ENCODE measurements around the gene ATXN1. TPM values are rescaled to one million over a fixed set of nuclear protein-coding genes. Genes with fewer than 3 reads are reported as not detected.

The ATXN1 gene
- total RNA-seq, 1 experiment from 2014 or later, result 7.6 TPM

DNA sequence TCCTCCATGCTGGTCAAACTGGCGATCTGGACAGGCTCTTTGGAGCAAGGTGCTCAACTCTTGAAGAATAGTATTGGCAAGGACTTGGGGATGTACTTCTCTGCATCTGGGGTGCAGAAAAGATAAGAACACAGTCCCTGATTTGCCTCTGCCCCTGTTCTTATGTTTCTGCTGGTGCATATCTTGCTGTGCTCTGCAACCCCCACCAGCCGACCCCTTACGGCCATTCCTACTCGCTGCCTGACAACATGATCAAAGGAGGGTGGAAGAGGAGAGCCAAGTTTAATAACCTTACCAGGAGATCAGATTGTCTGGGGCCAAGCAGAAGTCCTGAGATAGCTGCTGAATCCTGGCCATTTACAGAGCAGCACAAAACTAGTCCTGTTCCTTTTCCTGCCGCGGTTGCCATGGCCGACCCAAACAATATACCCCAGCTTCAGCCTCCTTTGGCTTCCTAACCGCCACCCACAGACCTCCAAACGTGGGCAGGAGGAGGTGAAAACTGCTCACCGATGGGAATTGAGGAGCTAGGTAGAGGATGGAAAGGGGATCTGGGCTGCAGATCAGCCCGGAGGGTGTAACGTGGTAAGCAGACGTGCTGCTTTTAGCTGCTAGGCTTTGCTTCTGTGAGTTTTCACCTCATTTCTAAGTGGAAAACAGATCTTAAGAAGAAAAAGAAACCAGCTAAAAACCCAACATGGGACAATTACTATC lies 60.9 kb downstream of the ATXN1 start:
- H3K4me3 ChIP-seq (ENCODE audit: insufficient read depth, low read depth, low read length), result no peak overlapping the region
- no peak for DNase-seq
- no peaks in the 10 kb centered on the region for H3K36me3 ChIP-seq (replicated peaks; ENCODE audit: control insufficient read depth, insufficient read depth, low read length)
- H3K27me3 ChIP-seq (ENCODE audit: control insufficient read depth, insufficient read depth, low read length), result no peaks in the 10 kb centered on the region

DNA sequence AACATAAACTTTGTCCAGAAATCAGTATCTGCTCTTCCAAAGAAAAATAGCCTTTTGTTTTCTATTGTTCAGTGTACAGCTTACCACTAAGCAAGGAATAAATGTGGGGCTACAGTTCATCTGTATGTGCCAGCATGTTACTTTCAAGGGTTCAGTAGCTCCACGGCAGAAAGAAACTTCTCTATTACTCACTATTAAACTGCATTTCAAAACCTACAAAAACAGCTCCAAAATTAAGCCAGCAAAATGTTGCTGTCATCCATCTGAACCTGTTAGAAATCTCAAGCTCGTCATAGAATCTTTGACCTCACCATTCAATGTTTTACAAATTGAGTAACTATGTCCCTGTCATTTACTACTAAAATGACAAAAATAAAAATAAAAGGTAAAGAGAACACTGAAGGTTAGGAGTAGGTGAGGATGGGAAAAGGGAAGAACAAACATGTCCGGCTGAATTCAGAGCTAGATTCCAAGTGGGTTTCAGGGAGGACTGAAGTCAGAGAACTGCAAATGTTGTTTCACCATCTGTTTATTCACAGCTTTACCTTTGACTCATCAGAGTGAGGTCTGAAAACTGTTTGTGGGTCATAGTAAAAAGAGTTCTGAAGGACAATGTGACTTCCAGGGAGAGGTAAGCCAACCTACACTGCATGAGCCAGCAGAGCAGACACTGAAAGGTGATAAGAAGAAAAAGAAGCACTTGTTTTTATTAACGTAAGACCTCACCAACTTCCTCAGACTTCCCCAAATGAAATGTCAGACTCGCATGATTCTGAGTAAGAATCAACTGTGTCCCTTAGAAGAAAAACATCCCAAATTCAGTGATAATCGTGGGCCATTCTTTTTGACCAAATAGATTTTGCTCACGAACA lies 62.0 kb downstream of the ATXN1 start:
- Histone ChIP-seq H3K36me3 (replicated peaks; ENCODE audit: control insufficient read depth, insufficient read depth, low read length) (no peaks in the 10 kb centered on the region), H3K4me3 (ENCODE audit: insufficient read depth, low read depth, low read length) (no peak overlapping the region), H3K27me3 (ENCODE audit: control insufficient read depth, insufficient read depth, low read length) (no peaks in the 10 kb centered on the region)
- no peak for DNase-seq

DNA sequence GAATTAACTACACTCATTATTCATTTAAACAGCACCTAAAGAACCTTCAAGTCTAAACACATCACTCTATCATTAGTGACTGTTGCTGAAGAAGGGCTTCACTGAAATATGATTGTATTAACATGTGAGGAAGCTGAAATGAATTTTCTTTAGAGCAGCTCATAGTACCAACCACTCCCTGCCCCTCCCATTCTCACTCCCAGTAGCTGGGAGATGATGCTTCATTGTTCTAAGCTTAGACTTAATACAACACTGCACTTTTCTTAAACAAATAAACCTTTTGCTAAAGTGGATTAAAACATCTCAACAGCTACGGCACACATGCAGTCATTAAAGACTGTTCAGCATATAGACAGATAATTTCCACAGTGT lies 63.1 kb downstream of the ATXN1 start:
- no peaks in the 10 kb centered on the region for H3K27me3 ChIP-seq (ENCODE audit: control insufficient read depth, insufficient read depth, low read length)
- H3K4me3 ChIP-seq (ENCODE audit: insufficient read depth, low read depth, low read length), result no peak overlapping the region
- no peaks in the 10 kb centered on the region for H3K36me3 ChIP-seq (replicated peaks; ENCODE audit: control insufficient read depth, insufficient read depth, low read length)
- no peak for DNase-seq

DNA sequence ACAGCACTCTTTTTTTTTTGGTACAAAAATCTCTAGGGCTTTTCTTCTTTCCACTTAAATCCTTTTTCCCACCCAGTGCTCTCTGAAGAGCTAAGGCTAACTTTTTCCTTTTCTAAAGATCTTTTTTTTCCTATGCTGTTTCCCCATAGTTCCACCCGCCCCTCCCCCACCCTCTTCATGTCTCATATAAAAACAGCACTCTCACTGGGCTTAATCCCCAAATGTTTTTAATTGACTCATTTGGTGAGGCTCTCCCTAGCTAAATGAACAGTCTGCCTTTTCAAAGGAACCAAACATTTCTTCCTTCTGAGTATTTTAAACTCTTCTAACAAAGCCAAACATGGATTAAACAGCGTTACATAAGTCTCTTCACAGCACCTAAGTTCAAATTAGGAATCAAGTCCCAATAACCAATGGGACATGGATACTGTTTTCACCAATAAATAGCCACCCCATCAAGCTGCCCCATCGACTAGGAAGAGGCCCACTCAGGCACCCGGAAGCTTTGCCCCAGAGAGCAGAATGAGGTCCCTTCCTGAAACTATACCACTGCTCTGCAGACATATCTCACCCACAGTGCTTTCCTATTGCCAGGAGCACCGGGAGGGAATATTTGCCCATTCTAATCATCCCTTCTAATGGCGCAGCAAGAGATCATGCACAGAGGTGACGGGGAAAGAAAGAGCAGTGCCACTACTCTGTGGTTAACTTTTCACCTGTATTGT lies 63.7 kb downstream of the ATXN1 start:
- H3K27me3 ChIP-seq (ENCODE audit: control insufficient read depth, insufficient read depth, low read length), result no peaks in the 10 kb centered on the region

DNA sequence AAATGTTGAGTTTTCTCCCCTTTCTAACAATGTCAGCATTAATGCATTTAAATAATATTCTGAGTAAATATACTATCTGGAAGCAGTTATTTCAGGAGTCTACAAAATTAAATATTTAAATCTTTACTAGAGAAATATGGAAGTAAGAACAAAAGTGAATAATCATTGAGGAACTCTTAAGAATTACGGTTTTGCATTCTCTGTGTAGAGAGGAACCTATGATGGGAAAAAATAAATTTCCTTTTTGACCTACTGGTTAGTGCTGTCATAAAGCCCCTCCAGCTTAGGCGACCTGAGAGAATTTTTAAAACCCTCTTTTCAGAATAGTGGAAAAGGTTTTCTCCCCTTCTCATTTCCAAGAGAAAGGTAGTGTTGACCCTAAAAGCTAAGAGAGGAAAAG lies 64.8 kb downstream of the ATXN1 start:
- DNase-seq, result no peak
- Histone ChIP-seq H3K4me3 (ENCODE audit: insufficient read depth, low read depth, low read length) (no peak overlapping the region), H3K27me3 (ENCODE audit: control insufficient read depth, insufficient read depth, low read length) (no peaks in the 10 kb centered on the region), H3K36me3 (replicated peaks; ENCODE audit: control insufficient read depth, insufficient read depth, low read length) (no peaks in the 10 kb centered on the region)

More for the DNA sequence above, 63.7 kb downstream of the ATXN1 start:
- no peak for DNase-seq
- no peaks in the 10 kb centered on the region for H3K36me3 ChIP-seq (replicated peaks; ENCODE audit: control insufficient read depth, insufficient read depth, low read length)
- H3K4me3 ChIP-seq (ENCODE audit: insufficient read depth, low read depth, low read length), result no peak overlapping the region

DNA sequence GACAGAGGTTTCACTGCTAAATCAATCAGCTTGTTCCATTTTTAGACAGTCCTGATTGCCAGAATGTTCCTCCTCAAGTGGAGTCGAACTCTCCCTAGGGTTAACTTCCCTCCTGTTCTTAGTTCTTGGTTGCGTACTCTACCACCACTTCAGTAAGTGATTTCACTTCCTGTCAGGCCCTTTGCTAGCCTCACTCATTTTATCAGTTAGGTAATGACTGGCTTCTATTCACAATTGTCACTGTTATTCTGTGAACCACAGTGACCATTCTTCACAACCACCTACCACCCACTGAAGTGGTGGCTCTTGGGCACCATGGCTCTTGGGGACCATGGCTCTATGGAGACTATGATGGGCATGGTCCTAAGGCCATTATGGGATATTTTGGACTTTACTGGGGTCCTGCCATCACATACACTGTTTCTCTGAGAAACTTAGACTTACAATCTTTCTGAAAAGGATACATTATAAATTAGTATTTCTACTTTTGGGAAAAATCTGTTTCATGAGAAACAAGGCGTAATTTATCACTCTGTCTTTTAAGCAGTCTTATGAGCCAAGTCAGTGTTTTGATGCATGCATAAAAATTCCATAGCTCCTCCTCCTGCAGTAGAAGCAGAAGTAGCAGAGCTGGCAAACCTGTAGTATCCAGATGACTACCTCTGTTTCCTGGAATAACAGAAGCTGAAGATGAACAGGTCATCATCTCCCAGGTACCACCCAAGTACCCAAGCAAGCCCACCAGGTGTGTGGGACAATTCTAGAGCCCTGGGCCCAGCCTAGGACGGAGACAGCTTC lies 66.3 kb downstream of the ATXN1 start:
- no peak for DNase-seq
- no peaks in the 10 kb centered on the region for H3K27me3 ChIP-seq (ENCODE audit: control insufficient read depth, insufficient read depth, low read length)
- no peaks in the 10 kb centered on the region for H3K36me3 ChIP-seq (replicated peaks; ENCODE audit: control insufficient read depth, insufficient read depth, low read length)
- no peak overlapping the region for H3K4me3 ChIP-seq (ENCODE audit: insufficient read depth, low read depth, low read length)

DNA sequence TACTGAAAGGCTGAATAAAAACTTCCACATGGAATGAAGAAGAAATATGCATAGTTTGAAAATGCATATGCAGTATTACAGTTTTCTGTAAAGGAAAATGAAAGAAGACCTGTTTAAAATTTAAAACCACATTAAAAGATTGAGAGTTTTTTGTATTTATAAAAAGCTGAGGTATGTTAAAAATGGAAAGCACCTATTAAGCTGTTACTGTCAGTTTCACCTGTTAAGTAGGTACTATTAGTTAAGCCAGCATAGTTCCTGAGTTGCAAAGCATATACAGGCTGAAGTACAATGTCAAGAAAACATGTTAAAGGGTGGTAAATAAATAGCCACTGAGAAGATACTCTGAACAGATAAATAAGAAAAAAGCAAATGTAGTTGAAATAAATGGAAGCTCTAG lies 69.9 kb downstream of the ATXN1 start:
- H3K36me3 ChIP-seq (replicated peaks; ENCODE audit: control insufficient read depth, insufficient read depth, low read length), result no peaks in the 10 kb centered on the region
- H3K27me3 ChIP-seq (ENCODE audit: control insufficient read depth, insufficient read depth, low read length), result no peaks in the 10 kb centered on the region
- no peak for DNase-seq
- no peak overlapping the region for H3K4me3 ChIP-seq (ENCODE audit: insufficient read depth, low read depth, low read length)

DNA sequence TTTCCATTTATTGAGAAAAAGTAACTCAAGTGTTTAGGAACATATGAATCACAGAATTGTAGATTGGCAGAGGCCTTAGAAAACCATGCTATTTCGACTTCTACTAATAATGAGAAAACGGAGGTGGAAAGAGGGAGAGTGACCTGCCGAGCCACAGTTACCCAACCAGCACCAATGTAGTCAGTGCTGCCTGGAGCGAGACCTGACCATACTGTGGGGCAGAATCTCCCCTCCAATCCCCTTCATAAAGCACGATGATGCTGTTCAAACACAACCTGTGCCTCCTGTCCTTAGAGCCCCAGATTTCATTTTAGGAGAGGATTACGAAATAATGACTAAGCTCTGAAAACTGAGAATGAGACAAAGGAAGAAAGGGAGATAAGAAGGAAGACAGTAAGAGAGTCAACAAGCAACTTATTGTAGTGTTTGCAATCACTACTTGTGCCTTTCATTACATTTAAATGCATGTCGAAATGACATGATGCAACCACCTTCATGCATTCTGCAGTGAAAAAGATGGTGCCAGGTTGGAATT lies 70.6 kb downstream of the ATXN1 start:
- no peak for DNase-seq
- no peaks in the 10 kb centered on the region for H3K27me3 ChIP-seq (ENCODE audit: control insufficient read depth, insufficient read depth, low read length)
- H3K4me3 ChIP-seq (ENCODE audit: insufficient read depth, low read depth, low read length), result no peak overlapping the region
- no peaks in the 10 kb centered on the region for H3K36me3 ChIP-seq (replicated peaks; ENCODE audit: control insufficient read depth, insufficient read depth, low read length)

DNA sequence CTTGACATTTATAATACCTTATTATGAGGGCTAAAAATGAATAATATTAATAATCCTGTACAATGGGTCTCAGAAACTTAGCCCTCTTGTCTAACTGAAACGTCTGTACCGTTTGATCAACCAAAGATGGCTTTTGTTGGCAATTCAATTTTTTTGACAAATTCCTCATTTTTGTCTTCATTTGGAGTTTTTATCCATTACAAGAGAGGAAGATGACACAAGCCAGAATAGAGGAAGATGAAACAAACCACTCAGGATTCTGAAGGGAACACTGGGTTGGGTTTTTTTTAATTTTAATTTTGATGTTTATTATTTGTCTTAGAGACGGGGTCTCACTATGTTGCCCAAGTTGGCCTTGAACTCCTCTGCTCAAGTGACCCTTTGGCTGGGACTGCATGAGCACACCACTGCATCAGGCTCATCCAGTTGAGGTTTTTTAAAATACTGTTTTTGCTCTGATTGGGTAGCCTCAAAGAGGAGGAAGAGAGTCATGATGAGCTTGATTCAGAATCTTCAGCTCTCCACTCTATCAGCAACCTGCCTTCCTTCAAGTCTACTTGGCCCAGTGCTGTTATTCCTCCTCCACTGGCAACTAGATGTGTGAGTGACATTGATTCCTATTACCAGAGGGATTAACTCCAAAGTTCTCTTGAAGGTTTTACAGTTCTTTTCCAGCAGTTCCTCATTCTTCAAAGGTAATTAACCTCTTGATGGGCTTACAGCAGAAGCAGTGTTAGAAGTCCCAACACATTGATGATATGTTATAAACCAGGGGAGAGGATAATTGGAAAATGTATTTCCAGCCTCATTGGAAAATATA lies 71.3 kb downstream of the ATXN1 start:
- Histone ChIP-seq H3K4me3 (ENCODE audit: insufficient read depth, low read depth, low read length) (no peak overlapping the region), H3K36me3 (replicated peaks; ENCODE audit: control insufficient read depth, insufficient read depth, low read length) (no peaks in the 10 kb centered on the region), H3K27me3 (ENCODE audit: control insufficient read depth, insufficient read depth, low read length) (no peaks in the 10 kb centered on the region)
- DNase-seq, result no peak

DNA sequence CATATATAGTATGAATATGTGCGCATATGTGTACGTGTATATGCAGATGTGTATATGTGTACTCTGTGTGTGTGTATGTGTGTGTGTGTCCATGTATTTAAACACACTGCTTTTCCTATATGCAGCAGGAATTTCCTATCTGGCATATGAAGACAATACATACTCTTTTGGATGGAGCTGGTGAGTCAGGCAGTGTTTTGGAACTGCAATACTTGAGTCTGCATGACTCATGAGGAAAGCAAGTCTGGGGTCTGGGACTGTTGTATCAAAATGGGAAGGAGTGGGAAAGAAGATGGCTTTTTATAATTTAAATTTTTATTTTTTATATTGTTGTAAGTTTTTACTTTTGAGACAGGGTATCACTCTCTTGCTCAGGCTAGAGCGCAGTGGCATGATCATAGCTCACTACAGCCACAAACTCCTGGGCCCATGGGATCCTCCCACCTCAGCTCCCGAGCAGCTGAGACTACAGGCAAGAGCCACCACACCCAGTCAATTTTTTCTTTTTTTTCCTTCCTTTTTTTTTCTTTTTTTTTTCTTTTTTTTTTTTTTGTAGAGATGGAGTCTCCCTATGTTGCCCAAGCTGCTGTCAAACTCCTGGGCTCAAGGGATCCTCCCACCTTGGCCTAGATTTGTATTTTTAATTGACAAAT lies 72.2 kb downstream of the ATXN1 start:
- H3K27me3 ChIP-seq (ENCODE audit: control insufficient read depth, insufficient read depth, low read length), result no peaks in the 10 kb centered on the region
- no peak overlapping the region for H3K4me3 ChIP-seq (ENCODE audit: insufficient read depth, low read depth, low read length)
- H3K36me3 ChIP-seq (replicated peaks; ENCODE audit: control insufficient read depth, insufficient read depth, low read length), result no peaks in the 10 kb centered on the region
- no peak for DNase-seq

DNA sequence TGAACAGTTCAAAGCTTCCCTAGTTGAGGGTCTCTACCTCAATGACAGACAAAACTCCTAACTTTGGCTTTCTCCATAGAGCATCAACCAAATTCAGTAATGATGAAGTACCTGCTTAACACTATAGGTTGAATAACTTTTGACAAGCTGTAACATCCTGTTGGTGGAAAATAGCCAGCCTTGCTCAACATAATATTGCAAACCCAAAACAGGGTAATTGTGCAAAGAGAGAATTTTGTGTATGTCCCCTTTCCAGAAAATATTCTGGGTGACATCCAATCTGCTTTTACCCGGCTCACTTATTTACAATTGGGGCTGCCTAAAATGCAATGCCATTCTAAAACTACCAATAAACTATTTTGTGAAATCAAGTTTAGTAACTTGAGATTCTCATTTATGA lies 72.8 kb downstream of the ATXN1 start:
- Histone ChIP-seq H3K4me3 (ENCODE audit: insufficient read depth, low read depth, low read length) (no peak overlapping the region), H3K36me3 (replicated peaks; ENCODE audit: control insufficient read depth, insufficient read depth, low read length) (no peaks in the 10 kb centered on the region), H3K27me3 (ENCODE audit: control insufficient read depth, insufficient read depth, low read length) (no peaks in the 10 kb centered on the region)
- DNase-seq, result no peak

DNA sequence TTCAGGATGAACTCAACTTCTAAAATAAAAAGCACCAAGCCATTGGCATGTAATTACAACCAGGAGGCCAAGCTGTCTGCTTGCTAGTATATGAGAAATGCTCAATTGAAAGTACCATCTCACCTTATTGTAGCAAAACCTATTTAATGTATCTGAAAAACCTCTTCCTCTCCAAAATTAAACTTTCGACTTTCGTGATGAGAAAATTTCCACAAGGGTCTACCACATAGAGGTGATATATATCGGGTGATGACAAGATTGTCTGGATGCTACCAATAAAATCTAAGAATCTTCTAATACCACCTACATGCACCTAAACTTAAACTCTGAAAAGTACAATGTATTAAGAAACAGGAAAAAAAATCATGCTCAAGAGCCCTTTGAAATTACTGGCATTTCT lies 74.2 kb downstream of the ATXN1 start:
- no peaks in the 10 kb centered on the region for H3K36me3 ChIP-seq (replicated peaks; ENCODE audit: control insufficient read depth, insufficient read depth, low read length)
- no peak overlapping the region for H3K4me3 ChIP-seq (ENCODE audit: insufficient read depth, low read depth, low read length)
- H3K27me3 ChIP-seq (ENCODE audit: control insufficient read depth, insufficient read depth, low read length), result no peaks in the 10 kb centered on the region
- no peak for DNase-seq

DNA sequence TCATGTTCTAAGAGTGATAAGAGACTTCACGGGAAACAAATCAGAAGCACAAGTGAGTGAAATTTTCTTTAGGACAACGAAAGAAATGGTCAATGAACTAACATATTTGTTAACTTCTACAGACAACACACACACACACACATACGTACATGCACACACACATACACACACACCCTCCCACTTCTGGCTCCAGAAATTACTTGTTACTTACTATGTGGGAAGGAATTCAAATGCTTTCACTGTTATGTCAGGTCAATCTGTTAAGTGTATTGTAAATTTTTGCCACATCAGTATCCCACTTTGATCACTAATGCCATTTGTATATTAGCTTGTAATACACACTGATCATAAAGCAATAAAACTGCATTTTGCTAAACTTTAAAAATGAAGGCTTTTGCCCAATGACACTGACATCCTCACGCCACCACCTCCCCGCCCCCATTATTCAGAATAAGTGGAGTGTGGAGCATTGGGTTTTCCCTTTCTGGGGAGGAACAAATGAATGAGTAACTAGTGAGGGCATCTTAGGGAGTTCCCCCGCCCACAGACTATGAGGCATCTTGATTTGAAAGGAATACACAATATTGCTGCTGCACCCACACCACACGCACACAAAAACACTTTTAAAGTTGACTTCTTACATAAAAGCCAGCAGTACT lies 76.2 kb downstream of the ATXN1 start:
- H3K36me3 ChIP-seq (replicated peaks; ENCODE audit: control insufficient read depth, insufficient read depth, low read length), result no peaks in the 10 kb centered on the region
- no peaks in the 10 kb centered on the region for H3K27me3 ChIP-seq (ENCODE audit: control insufficient read depth, insufficient read depth, low read length)
- no peak overlapping the region for H3K4me3 ChIP-seq (ENCODE audit: insufficient read depth, low read depth, low read length)
- no peak for DNase-seq
